Ovary (tissue), 9 donors: ENCODE results near the gene RFC4. TPM values are rescaled to one million over a fixed set of nuclear protein-coding genes. Genes with fewer than 3 reads are reported as not detected.
"Not testable (repeated sequence)": the region's sequence is repeated elsewhere in the genome, so short reads cannot be mapped to it uniquely, and the experiment has no call there.

Experiments
- DNase-seq, 5 donors: peaks; one replicate each; pipeline ENCODE4 v3.0.0-alpha.2; 2019 to 2020
- H3K27ac ChIP-seq, 2 donors: fragments of 200-600 bp; one replicate each; pipeline versions ENCODE4 v1.5.1 to v1.8.0; 2019 to 2022
- H3K27me3 ChIP-seq: fragments of 200-600 bp; one replicate; pipeline ENCODE4 v1.8.0; 2022
- H3K36me3 ChIP-seq: fragments of 200-600 bp; sonication (generic); one replicate; pipeline ENCODE4 v1.5.1; 2019
- H3K4me1 ChIP-seq: one replicate; pipeline ENCODE4 v1.8.1; 2013; ENCODE audit warnings: mild to moderate bottlenecking, moderate library complexity; ENCODE audit not compliant: insufficient read depth
- H3K4me3 ChIP-seq: fragments of 200-600 bp; sonication (generic); one replicate; pipeline ENCODE4 v1.5.1; 2017
- H3K9me3 ChIP-seq, 2 donors: fragments of 200-600 bp in 1 of 2; sonication (generic) in 1 of 2; one replicate each; pipeline versions ENCODE4 v1.5.1 to v1.8.1; 2013 to 2019; ENCODE audit warnings: mild to moderate bottlenecking in 1 of 2, moderate library complexity in 1 of 2
- EP300 ChIP-seq: sonication (generic); formaldehyde crosslinking; IDR thresholded peaks from one replicate; pipeline ENCODE4 v1.6.1; 2017; ENCODE audit warnings: antibody characterized with exemption
- POLR2A ChIP-seq: fragments of 450-650 bp; IDR thresholded peaks from one replicate; pipeline ENCODE4 v1.6.1; 2017; ENCODE audit warnings: antibody characterized with exemption, mild to moderate bottlenecking, moderate library complexity
- WGBS, 3 donors: extraction: QIAGEN DNeasy Blood & Tissue Kit in 1 of 3; methylation state at CpG; one replicate each; pipeline versions ENCODE4 v1.1.5 to v1.1.7; 2013 to 2017; 5-methylcytosine and 5-hydroxymethylcytosine counted together
- intact Hi-C, 4 donors: fragments of 100-400 bp; cut with DNase I; formaldehyde crosslinking; loops; one replicate each; pipeline versions ENCODE4 v1.11.0 to v1.15.1; 2022 to 2023
- polyA plus RNA-seq, 2 donors: library from polyadenylated mRNA; stranded (reverse); fragments of 200-250 nt in 1 of 2; fragments of 350-450 nt in 1 of 2; fragmentation: Illumina TruSeq in 1 of 2; extraction: RNeasy Lipid Tissue Mini Kit (QIAGEN cat#74804) in 1 of 2; gene quantifications; one replicate each; pipeline ENCODE4 v1.2.3, GENCODE V29; 2013 to 2014
- total RNA-seq, 7 donors: library from RNA; depleted of rRNA in 2 of 7; stranded (reverse); fragments of >200 nt in 2 of 7; fragmentation: NEBNext Ultra II Directional in 3 of 7; extraction: Animal tissue kit (Norgen Biotek cat#: 25700) in 3 of 7; gene quantifications; one replicate each; pipeline versions ENCODE4 v1.1.0 to v1.2.4, GENCODE V29; 2016 to 2023
- TF ChIP-seq, protein P1 (sequence below), 3 donors: fragments of 450-650 bp in 2 of 3; fragments of 200-600 bp in 1 of 3; IDR thresholded peaks; one replicate each; pipeline versions ENCODE4 v1.5.1 to v1.8.0; 2016 to 2022; ENCODE audit warnings: antibody characterized with exemption in 3 of 3, mild to moderate bottlenecking in 1 of 3
- donor health status: DM: no; HTN: no; CAD: no; lungs with moderate emphysema.
- donor health status: DM: no; HTN: no; CAD: no.
- donor health status: Bipolar disorder and iron deficiency.
- donor health status: DM: yes; HTN: yes; CAD: no.
- donor health status: DM: no; HTN: no; CAD: no.
- donor health status: DM: yes; HTN: yes; CAD: no.

RFC4 gene
- total and polyA plus RNA-seq, 9 donors = 11.9 to 18.6 (median 13.8) TPM

DNA sequence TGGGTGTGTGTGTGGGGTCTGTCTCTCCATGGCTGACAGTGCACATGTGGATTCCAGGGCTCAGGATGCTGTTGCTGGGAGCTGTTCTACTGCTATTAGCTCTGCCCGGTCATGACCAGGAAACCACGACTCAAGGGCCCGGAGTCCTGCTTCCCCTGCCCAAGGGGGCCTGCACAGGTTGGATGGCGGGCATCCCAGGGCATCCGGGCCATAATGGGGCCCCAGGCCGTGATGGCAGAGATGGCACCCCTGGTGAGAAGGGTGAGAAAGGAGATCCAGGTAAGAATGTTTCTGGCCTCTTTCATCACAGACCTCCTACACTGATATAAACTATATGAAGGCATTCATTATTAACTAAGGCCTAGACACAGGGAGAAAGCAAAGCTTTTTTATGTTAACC, 46.7 kb upstream of the RFC4 start:
- no peak overlapping the region for H3K27ac ChIP-seq
- WGBS, 3 donors = 88 to 92% (median 90%) methylated on average over 6 of the region's 6 CpGs
- no peak for DNase-seq
- H3K36me3 ChIP-seq = no peaks in the 10 kb centered on the region
- no peaks in the 10 kb centered on the region for H3K9me3 ChIP-seq
- no peaks in the 10 kb centered on the region for H3K27me3 ChIP-seq
- intact Hi-C loops = loop anchor here in 2 of 4 donors (5.0 to 10.0 kb wide), 2 partner anchors 309 to 312 kb away; no protein-coding TSS in a partner anchor
- TF ChIP-seq EP300 (no peak), POLR2A (no peak)
- TF ChIP-seq, protein P1, sequence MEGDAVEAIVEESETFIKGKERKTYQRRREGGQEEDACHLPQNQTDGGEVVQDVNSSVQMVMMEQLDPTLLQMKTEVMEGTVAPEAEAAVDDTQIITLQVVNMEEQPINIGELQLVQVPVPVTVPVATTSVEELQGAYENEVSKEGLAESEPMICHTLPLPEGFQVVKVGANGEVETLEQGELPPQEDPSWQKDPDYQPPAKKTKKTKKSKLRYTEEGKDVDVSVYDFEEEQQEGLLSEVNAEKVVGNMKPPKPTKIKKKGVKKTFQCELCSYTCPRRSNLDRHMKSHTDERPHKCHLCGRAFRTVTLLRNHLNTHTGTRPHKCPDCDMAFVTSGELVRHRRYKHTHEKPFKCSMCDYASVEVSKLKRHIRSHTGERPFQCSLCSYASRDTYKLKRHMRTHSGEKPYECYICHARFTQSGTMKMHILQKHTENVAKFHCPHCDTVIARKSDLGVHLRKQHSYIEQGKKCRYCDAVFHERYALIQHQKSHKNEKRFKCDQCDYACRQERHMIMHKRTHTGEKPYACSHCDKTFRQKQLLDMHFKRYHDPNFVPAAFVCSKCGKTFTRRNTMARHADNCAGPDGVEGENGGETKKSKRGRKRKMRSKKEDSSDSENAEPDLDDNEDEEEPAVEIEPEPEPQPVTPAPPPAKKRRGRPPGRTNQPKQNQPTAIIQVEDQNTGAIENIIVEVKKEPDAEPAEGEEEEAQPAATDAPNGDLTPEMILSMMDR (IDR thresholded peaks at IDR 0.05) = no peak
- H3K4me1 ChIP-seq = no peaks in the 10 kb centered on the region
- H3K4me3 ChIP-seq = no peak overlapping the region

GRCh38 chr3:186851835-186852234, 45.6 kb upstream of the RFC4 start:
- DNase-seq, H3K27ac ChIP-seq, H3K4me3 ChIP-seq, H3K4me1 ChIP-seq, H3K36me3 ChIP-seq, H3K9me3 ChIP-seq, H3K27me3 ChIP-seq: not testable (repeated sequence)
- 86 to 89% (median 87%) methylated on average over 3 of the region's 3 CpGs for WGBS, 3 donors
- intact Hi-C loops = loop anchor here in 2 of 4 donors (5.0 to 10.0 kb wide), 2 partner anchors 310 to 313 kb away; no protein-coding TSS in a partner anchor

- Histone ChIP-seq H3K27me3 (no peaks in the 10 kb centered on the region), H3K4me3 (no peak overlapping the region), H3K4me1 (no peaks in the 10 kb centered on the region), H3K36me3 (no peaks in the 10 kb centered on the region), H3K9me3 (no peaks in the 10 kb centered on the region), H3K27ac (no peak overlapping the region)
- intact Hi-C loops = no loop called here
- WGBS, 3 donors = 0 to 4% (median 2%) methylated on average over 1 of the region's 1 CpG
- no peak for DNase-seq
- TF ChIP-seq POLR2A (no peak), EP300 (no peak)
- TF ChIP-seq, protein P1 (IDR thresholded peaks at IDR 0.05) = no peak
These were observed 43.2 kb upstream of the RFC4 start for GRCh38 chr3:186849374-186849975.

- no peak overlapping the region for H3K4me3 ChIP-seq
- H3K36me3 ChIP-seq = no peaks in the 10 kb centered on the region
- H3K27me3 ChIP-seq = no peaks in the 10 kb centered on the region
- no peak overlapping the region for H3K27ac ChIP-seq
- no peaks in the 10 kb centered on the region for H3K4me1 ChIP-seq
- WGBS, 3 donors = 61 to 67% (median 67%) methylated on average over 2 of the region's 2 CpGs
- TF ChIP-seq EP300 (no peak), POLR2A (no peak)
- TF ChIP-seq, protein P1 (IDR thresholded peaks at IDR 0.05) = no peak
- intact Hi-C loops = no loop called here
- no peak for DNase-seq
- no peaks in the 10 kb centered on the region for H3K9me3 ChIP-seq
These were observed 41.2 kb upstream of the RFC4 start for GRCh38 chr3:186847437-186847836.

GRCh38 chr3:186845756-186846155, 39.5 kb upstream of the RFC4 start:
- H3K36me3 ChIP-seq = no peaks in the 10 kb centered on the region
- H3K27ac ChIP-seq = no peak overlapping the region
- H3K9me3 ChIP-seq = no peaks in the 10 kb centered on the region
- intact Hi-C loops = no loop called here
- TF ChIP-seq POLR2A (no peak), EP300 (no peak)
- TF ChIP-seq, protein P1 (IDR thresholded peaks at IDR 0.05) = no peak
- 78 to 82% (median 78%) methylated on average over 10 of the region's 10 CpGs for WGBS, 3 donors
- no peak for DNase-seq
- no peaks in the 10 kb centered on the region for H3K4me1 ChIP-seq
- H3K4me3 ChIP-seq = no peak overlapping the region
- H3K27me3 ChIP-seq = no peaks in the 10 kb centered on the region
